A673 (cell line): ENCODE measurements around the gene GRAP2. TPM values are rescaled to one million over a fixed set of nuclear protein-coding genes. Genes with fewer than 3 reads are reported as not detected.

Experiments used
- BruUV-seq: library from RNA; stranded (reverse); fragments of 400-500 nt; replicated peaks from 2 replicates; lab custom pipeline; 2021; lab: Mats Ljungman, UMichigan
- CTCF ChIA-PET: fragments of 300-600 bp; sonication (Branson Sonifier 250); formaldehyde crosslinking; loops from one replicate; lab custom pipeline; 2022; ENCODE audit warnings: antibody characterized with exemption; lab: Charles Lee
- POLR2A ChIA-PET: fragments of 300-600 bp; sonication (Branson Sonifier 250); formaldehyde crosslinking; loops from one replicate; lab custom pipeline; 2022; ENCODE audit warnings: antibody characterized with exemption; ENCODE audit not compliant: low non-redundant PET; lab: Charles Lee
- DNase-seq: peaks from one replicate; pipeline ENCODE4 v3.0.0-alpha.2; 2015; ENCODE audit warnings: low spot score
- H3K27ac ChIP-seq: fragments of 200-600 bp; sonication (generic); 2 replicates; pipeline ENCODE4 v1.5.1; 2016; ENCODE audit warnings: mixed run types, low read depth, mild to moderate bottlenecking, mixed read lengths, antibody characterized with exemption, low read length; ENCODE audit not compliant: poor library complexity, severe bottlenecking
- H3K27me3 ChIP-seq: fragments of 200-600 bp; sonication (generic); replicated peaks from 2 replicates; pipeline ENCODE4 v1.6.1; 2017; ENCODE audit warnings: mixed run types, low read depth, mild to moderate bottlenecking, mixed read lengths, antibody characterized with exemption, low read length; ENCODE audit not compliant: insufficient read depth, poor library complexity
- H3K36me3 ChIP-seq: fragments of 200-600 bp; sonication (generic); 2 replicates; pipeline ENCODE4 v1.6.1; 2016; ENCODE audit warnings: mixed run types, mild to moderate bottlenecking, mixed read lengths, antibody characterized with exemption, low read length; ENCODE audit not compliant: insufficient read depth, poor library complexity, severe bottlenecking
- H3K4me1 ChIP-seq: fragments of 200-600 bp; sonication (generic); 2 replicates; pipeline ENCODE4 v1.6.1; 2017; ENCODE audit warnings: mixed run types, mild to moderate bottlenecking, mixed read lengths, antibody characterized with exemption, low read length; ENCODE audit not compliant: insufficient read depth, poor library complexity, severe bottlenecking
- H3K4me3 ChIP-seq: fragments of 200-600 bp; sonication (generic); 2 replicates; pipeline ENCODE4 v1.5.1; 2016; ENCODE audit warnings: low read depth, mixed run types, mild to moderate bottlenecking, mixed read lengths, low read length; ENCODE audit not compliant: poor library complexity, severe bottlenecking
- H3K9me3 ChIP-seq: fragments of 200-600 bp; sonication (generic); 2 replicates; pipeline ENCODE4 v1.6.1; 2016; ENCODE audit warnings: mixed run types, low read depth, mild to moderate bottlenecking, mixed read lengths, antibody characterized with exemption, low read length; ENCODE audit not compliant: poor library complexity, severe bottlenecking
- CTCF ChIP-seq: fragments of 300-800, 200-600 bp; sonication (generic); conservative IDR thresholded peaks from 2 replicates; pipeline ENCODE4 v1.5.1; 2017; ENCODE audit warnings: low read depth, mild to moderate bottlenecking, antibody characterized with exemption, low read length, moderate library complexity, mixed read lengths
- EZH2 ChIP-seq: fragments of 200-600 bp; sonication (generic); IDR thresholded peaks from 2 replicates; pipeline ENCODE4 v1.6.1; 2017; ENCODE audit warnings: borderline replicate concordance, low read depth, mild to moderate bottlenecking, mixed read lengths, antibody characterized with exemption, low read length; ENCODE audit not compliant: poor library complexity, severe bottlenecking
- intact Hi-C: fragments of 100-400 bp; cut with micrococcal nuclease; formaldehyde crosslinking; loops from one replicate; pipeline ENCODE4 v1.10.0; 2022; ENCODE audit not compliant: unreplicated experiment
- total RNA-seq: library from RNA; stranded (reverse); gene quantifications from 2 replicates; pipeline ENCODE4 v1.2.3, GENCODE V29; 2021

GRAP2 gene
- total RNA-seq, 1 experiment from 2014 or later = not detected

- ChIA-PET CTCF (no interaction called here), POLR2A (no interaction called here)
- no TSS peak for BruUV-seq
- no peak overlapping the region for H3K4me3 ChIP-seq
- TF ChIP-seq CTCF = no peak
- DNase-seq = no peak
- no peaks in the 10 kb centered on the region for H3K4me1 ChIP-seq
- H3K27me3 ChIP-seq = peaks cover 72% of the 10 kb centered on the region
- no peaks in the 10 kb centered on the region for H3K36me3 ChIP-seq
- no peak overlapping the region for H3K27ac ChIP-seq
- no peaks in the 10 kb centered on the region for H3K9me3 ChIP-seq
- intact Hi-C loops = no loop called here
Observed at GRCh38 chr22:39972641-39973040, 71.8 kb downstream of the GRAP2 start.

GRCh38 chr22:39973656-39974055, 72.8 kb downstream of the GRAP2 start:
- POLR2A ChIA-PET = no interaction called here

GRCh38 chr22:39974065-39974464, 73.2 kb downstream of the GRAP2 start:
- Histone ChIP-seq H3K4me3 (no peak overlapping the region), H3K9me3 (no peaks in the 10 kb centered on the region), H3K4me1 (no peaks in the 10 kb centered on the region), H3K27me3 (peaks cover 75% of the 10 kb centered on the region), H3K27ac (no peak overlapping the region), H3K36me3 (no peaks in the 10 kb centered on the region)
- DNase-seq = no peak
- BruUV-seq = no TSS peak
- intact Hi-C loops = no loop called here
- POLR2A ChIA-PET = no interaction called here
- CTCF ChIA-PET = no interaction called here
- TF ChIP-seq EZH2 = no peak
- no peak for TF ChIP-seq CTCF

More at GRCh38 chr22:39973656-39974055, 72.8 kb downstream of the GRAP2 start:
- TF ChIP-seq EZH2 (no peak), CTCF (no peak)
- Histone ChIP-seq H3K27ac (no peak overlapping the region), H3K36me3 (no peaks in the 10 kb centered on the region), H3K27me3 (peaks cover 77% of the 10 kb centered on the region), H3K4me3 (no peak overlapping the region), H3K9me3 (no peaks in the 10 kb centered on the region), H3K4me1 (no peaks in the 10 kb centered on the region)
- CTCF ChIA-PET = no interaction called here
- intact Hi-C loops = no loop called here
- DNase-seq = no peak
- no TSS peak for BruUV-seq
